GM21737 (cell line): Measurements from ENCODE around the gene ZNF446.
"Not testable (repeated sequence)": the region's sequence is repeated elsewhere in the genome, so short reads cannot be mapped to it uniquely, and the experiment has no call there.

Experiments used
- ATAC-seq: cut with Tn5 transposase; IDR thresholded peaks from one replicate; pipeline ENCODE4 v1.9.1; 2021; ENCODE audit warnings: mild to moderate bottlenecking, moderate library complexity; ENCODE audit not compliant: unreplicated experiment

The ZNF446 gene

DNA sequence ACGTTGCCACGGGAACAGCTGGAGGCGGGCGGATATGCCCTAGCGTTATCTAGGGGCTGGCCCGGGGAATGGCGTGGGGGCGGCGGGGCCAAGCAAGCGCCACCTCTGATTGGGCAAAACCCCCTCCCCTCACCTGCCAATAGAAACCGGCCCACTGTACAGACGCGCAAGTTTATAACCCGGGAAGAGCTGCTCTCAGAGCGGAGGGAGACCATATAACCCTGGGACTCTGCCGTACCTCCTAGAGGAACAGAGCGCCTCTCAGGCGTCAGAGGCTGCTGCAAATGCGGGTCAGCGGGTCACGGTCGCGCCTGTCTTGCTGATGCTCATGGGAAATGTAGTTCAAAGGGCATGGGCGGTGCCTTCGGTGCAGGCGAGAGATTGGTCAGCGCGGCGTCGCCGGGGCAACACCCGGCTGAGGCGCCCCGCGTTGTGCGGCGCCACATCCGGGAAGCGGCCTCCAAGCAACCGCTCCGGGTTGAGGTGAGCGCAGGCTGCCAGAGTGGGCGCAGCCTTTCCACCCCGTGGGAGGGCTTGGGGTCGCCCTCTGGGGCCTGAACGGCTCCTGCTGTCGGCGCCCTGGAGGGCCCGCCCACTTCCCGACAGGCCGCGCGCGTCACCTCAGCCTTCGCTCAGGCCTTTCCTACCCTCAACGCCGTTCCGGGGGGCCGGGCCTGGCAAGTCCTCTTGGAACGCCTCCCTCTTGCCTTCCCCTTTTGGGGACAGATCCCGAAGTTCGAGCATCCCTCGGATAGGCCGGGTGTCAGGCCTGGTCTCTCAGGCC is at the start of gene ZNF446:
ZNF446 (plus strand) TSS at position 639 of the 784 bp plus-strand sequence. CDS start 867 bp downstream, outside the sequence.
- ATAC-seq, result peak; percentile 71

DNA sequence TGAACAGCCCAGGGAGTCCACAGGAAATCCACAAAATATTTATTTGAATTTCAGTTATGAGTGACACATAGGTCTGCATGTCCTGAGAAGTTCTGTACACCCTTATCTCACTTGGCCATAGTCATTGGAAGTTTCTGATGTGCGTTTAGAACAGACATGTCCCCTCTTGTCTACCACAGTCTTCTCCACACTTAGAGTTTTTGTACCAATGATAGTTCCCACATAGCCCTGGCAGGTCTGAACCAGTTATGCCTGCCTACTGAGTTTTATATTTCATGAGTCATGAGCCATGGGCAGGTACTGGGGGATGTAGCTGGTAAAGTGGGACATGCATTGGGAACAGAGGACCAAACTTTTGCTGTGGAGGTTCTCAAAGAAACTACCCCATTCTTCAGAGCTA is 47.5 kb upstream of the ZNF446 start:
- no peak for ATAC-seq

DNA sequence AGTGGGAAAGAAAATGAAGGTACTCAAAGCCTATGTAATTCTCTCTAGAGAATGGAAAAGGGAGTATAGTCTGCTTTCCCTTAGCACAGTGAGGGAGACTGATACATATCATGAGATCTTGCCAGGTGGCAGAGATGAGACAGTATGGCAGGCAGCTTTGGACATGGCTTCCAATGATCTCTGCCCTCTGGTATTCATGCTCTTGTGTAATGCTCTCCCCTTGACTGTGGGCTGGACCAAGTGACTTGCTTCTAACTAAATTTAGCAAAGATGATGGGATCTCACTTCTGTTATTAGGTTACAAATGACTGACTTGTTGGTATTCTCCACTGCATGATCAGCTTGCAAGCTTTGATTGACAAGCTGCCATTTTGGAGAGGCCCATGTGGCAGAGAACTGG is 46.4 kb upstream of the ZNF446 start:
- ATAC-seq, result no peak

GRCh38 chr19:58434217-58434616 is 41.9 kb upstream of the ZNF446 start:
- no peak for ATAC-seq

DNA sequence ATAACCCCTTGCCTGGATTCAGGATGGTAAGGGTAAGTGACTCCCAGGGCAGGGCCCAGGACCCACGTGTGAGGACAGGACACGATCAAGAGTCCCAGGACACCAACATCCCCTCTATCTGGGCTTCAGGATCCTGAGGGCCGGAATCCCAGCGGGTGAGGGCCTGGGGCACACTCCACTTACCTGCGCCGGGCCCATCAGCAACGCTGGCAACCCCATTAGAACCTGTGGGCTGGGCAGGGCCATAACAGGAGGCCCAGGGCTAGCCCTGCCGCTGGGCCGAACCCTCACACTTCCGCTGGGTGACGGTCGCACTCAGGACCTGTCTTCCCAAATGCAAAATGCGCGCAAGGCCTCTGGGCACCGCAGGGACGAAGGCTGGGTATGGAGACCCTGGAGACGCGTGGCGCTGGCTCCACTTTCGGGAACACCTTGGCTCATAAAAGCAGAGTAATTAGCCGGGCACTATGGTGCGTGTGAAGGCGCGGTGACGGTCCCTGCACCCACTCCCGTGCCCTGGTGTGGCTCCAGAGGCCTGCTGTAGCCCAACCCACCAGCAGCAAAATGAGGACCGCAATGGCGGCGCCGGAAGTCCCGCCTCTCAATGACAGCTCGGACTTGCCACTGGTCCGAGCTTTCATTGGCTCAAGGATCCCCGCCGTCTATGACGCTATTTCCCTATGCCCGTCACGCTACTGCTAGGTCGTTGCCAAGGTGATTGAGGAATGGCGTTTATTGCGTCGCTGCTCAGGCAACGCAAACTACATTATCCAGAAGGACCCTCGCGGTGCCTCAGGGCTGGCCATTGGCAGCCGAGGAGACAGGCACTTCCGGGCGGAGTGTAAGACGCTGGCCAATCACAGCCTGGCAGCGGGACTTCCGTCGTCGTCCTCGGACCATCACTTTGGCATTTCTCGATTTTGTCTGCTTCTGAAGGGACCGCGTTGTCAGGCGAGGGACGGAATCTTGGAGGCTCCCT is 36.3 kb upstream of the ZNF446 start, which contains the start of gene ZNF132:
ZNF132 (minus strand) TSS at position 578 of the 979 bp plus-strand sequence; CDS start at position 246, 332 bp downstream.
- peak; percentile 93 for ATAC-seq

- no peak for ATAC-seq
These were observed 35.6 kb upstream of the ZNF446 start for GRCh38 chr19:58440556-58440955.

- ATAC-seq, result not testable (repeated sequence)
These were observed 33.2 kb upstream of the ZNF446 start for GRCh38 chr19:58442986-58443385.

- ATAC-seq, result not testable (repeated sequence)
These were observed 27.3 kb upstream of the ZNF446 start for GRCh38 chr19:58448860-58449259.

- not testable (repeated sequence) for ATAC-seq
These were observed 26.2 kb upstream of the ZNF446 start for GRCh38 chr19:58449980-58450379.

DNA sequence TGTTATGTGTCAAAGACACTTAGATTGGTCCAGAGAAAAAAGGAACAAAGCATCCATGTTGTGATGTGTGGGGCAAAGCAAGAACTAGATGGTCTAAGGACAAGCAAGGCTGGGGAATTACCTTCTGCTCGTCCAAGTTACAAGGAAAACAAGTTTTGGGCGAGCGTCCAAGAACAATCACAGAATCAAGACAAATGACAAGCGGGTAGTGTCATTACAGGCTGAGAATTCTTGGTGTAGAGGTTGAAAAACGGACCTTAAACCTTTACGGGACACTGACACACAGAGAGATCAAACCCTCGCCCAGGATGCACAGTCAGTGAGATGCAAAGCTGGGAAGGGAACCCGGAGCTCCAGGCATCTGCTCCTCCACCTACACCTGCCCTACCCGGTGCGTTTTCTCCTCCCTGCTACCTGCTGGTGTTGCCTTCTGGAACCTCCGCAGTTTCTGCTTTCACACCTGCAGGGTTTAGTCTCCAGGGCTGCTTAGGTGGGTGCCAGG is 25.2 kb upstream of the ZNF446 start:
- ATAC-seq, result peak; percentile 15

GRCh38 chr19:58451358-58452101 is 24.6 kb upstream of the ZNF446 start, which contains the start of gene ZNF324B:
Gene ZNF324B (plus strand): TSS chr19:58451622. CDS start chr19:58453702, 2,080 bp downstream.
- ATAC-seq, result peak; percentile 87

GRCh38 chr19:58453743-58454142 is 22.4 kb upstream of the ZNF446 start:
- ATAC-seq, result no peak

DNA sequence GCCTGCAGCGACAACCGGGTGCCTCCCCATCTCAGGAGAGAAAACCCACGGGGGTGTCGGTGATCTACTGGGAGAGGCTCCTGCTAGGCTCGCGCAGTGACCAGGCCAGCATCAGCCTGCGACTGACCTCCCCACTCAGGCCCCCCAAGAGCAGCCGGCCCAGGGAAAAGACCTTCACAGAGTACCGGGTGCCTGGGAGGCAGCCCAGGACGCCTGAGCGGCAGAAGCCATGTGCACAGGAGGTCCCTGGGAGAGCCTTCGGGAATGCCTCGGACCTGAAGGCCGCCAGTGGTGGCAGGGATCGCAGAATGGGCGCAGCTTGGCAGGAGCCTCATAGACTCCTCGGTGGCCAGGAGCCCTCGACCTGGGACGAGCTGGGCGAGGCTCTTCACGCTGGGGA is 20.8 kb upstream of the ZNF446 start:
- ATAC-seq, result no peak

- ATAC-seq, result no peak
These were observed 20.0 kb upstream of the ZNF446 start for GRCh38 chr19:58456111-58456510.

- ATAC-seq, result no peak
These were observed 16.1 kb upstream of the ZNF446 start for GRCh38 chr19:58460039-58460438.

- ATAC-seq, result peak; percentile 22
These were observed 9.9 kb upstream of the ZNF446 start for GRCh38 chr19:58466089-58466759.

DNA sequence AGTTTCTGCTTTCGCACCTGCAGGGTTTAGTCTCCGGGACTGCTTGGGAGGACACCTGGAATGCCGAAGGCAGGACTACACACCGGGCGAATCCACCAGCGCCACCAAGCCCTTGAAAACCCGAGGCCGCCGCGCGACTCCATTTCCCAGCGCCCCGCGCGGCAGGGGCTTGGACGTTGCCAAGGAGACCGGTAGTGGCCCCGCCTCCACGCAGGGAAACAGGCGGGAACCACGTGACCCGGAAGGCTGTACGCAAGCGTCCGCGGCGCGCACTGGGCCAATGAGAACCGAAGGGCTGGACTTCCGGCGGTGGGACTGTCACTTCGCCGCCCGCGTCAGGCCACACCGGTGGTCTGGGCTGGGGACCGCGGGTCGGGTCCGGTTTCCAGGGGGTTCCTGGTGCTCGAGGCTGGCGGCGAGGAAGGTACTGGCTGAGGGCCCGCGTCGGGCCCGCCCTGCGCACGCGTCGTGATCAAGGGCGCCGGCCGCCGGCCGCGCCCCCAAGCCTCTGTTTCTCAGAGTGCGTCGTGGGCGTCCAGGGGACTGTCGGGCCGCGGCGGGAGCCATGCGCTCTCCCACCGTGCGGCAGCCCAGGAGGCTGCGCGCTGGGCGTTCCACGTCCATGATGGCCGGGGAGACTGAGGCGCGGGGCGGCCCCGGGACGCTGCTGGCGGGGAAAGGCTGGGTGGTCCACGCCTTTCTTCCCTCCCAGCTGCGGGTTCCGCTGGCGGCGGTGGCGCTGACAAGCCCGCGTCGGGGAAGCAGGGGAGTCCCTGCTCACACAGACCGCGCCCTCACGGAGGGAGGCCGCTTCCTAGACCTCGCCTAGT is 9.2 kb upstream of the ZNF446 start, which contains the start of gene ZNF324:
ZNF324 (plus strand) TSS at position 321 of the 830 bp plus-strand sequence. CDS start 2,106 bp downstream, outside the sequence.
- peak; percentile 92 for ATAC-seq

GRCh38 chr19:58468216-58468839 is 7.8 kb upstream of the ZNF446 start:
- no peak for ATAC-seq
